Naive B cell (primary cell): Measurements from ENCODE around the gene PREP. TPM values are rescaled to one million over a fixed set of nuclear protein-coding genes. Genes with fewer than 3 reads are reported as not detected.
A peak's percentile ranks its signal among the peaks of the same experiment; 100 is the strongest.

Experiments
- ATAC-seq, 2 donors: fragments of 150-1000 bp; cut with Tn5 transposase; 2 replicates each; pipeline ENCODE4 v1.10.0; 2021; ENCODE audit warnings: low read depth in 2 of 2, mild to moderate bottlenecking in 2 of 2, moderate library complexity in 2 of 2
- DNase-seq: peaks from one replicate; pipeline ENCODE4 v3.0.0; 2022
- H3K27ac Mint-ChIP-seq, 6 donors: one replicate each; pipeline ENCODE4 v1.8.0; 2020 to 2022; ENCODE audit warnings: mild to moderate bottlenecking in 6 of 6, mixed read lengths in 6 of 6, moderate library complexity in 5 of 6, inconsistent platforms in 2 of 6
- H3K27me3 Mint-ChIP-seq, 3 donors: one replicate each; pipeline ENCODE4 v1.8.0; 2021 to 2022; ENCODE audit warnings: mixed read lengths in 3 of 3, mild to moderate bottlenecking in 1 of 3
- H3K36me3 Mint-ChIP-seq, 2 donors: one replicate each; pipeline ENCODE4 v1.8.0; 2020 to 2022; ENCODE audit warnings: mixed read lengths in 2 of 2, inconsistent platforms in 1 of 2, mild to moderate bottlenecking in 1 of 2
- H3K4me1 Mint-ChIP-seq, 3 donors: one replicate each; pipeline ENCODE4 v1.8.0; 2020 to 2022; ENCODE audit warnings: mixed read lengths in 3 of 3, inconsistent platforms in 1 of 3, mild to moderate bottlenecking in 1 of 3, moderate library complexity in 1 of 3
- H3K4me3 Mint-ChIP-seq, 8 donors: one replicate each; pipeline ENCODE4 v1.8.0; 2020 to 2022; ENCODE audit warnings: mild to moderate bottlenecking in 8 of 8, mixed read lengths in 8 of 8, moderate library complexity in 8 of 8, inconsistent platforms in 2 of 8
- H3K9me3 Mint-ChIP-seq, 7 donors: one replicate each; pipeline ENCODE4 v1.8.0; 2020 to 2022; ENCODE audit warnings: mixed read lengths in 7 of 7, mild to moderate bottlenecking in 5 of 7, inconsistent platforms in 2 of 7, moderate library complexity in 1 of 7
- polyA plus RNA-seq, 6 donors: library from polyadenylated mRNA; unstranded; fragments of 300-500 nt; fragmentation: Illumina TruSeq; gene quantifications; one replicate each; pipeline ENCODE4 v1.2.3, GENCODE V29; 2021; ENCODE audit warnings: low read depth in 6 of 6

PREP gene
- polyA plus RNA-seq, 6 donors from 2014 or later: 14.0 to 25.8 (median 22.8) TPM

DNA sequence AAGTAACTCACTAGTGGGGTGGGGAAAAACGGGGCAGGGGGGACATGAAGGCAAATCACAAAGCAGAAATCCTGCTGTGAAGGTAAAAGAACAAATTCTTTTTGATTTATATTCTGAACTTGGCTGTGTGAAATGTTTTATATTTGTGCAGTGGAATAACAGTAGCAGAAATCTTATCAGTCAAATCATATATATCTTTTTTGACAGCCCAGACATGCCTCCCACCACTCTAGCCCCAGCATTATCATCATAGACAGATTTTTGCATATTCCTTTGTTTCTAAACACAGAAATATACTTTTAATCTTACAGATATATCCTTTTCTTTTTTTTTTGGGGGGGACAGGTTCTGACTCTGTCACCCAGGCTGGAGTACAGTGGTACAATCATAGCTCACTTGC is 97.4 kb downstream of the PREP start:
- no peak for DNase-seq
- Mint-ChIP-seq H3K4me3 (no peak overlapping the region), H3K27ac (peak overlapping the region in 1 of 6 donors; percentile 71), H3K27me3 (no peaks in the 10 kb centered on the region), H3K4me1 (peaks cover 0 to 4% (median 2%) of the 10 kb centered on the region in 3 donors), H3K36me3 (peaks cover 31 to 32% of the 10 kb centered on the region in 2 donors), H3K9me3 (no peaks in the 10 kb centered on the region)
- ATAC-seq: no peak

DNA sequence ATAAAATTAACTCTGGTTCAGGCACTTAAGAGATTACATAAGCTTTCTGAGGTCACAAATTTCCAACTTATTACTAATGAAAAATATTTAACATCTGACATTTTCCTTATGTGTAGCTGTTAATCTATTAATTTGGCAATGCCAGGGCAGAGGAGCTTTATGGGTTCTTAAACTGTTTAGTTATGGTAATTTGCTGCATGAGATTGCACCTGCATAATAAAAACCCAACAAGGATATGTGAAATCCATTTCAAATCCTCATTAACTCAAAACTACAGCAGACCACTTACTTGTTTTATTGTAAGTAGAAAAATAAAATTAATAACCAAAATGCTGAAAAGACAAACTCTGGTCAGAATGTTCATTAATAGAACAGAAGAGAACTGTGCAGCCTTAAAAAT is 98.1 kb downstream of the PREP start:
- no peaks in the 10 kb centered on the region for H3K27me3 Mint-ChIP-seq
- no peak overlapping the region for H3K27ac Mint-ChIP-seq
- ATAC-seq (no peak), DNase-seq (no peak)
- peaks cover 31 to 32% of the 10 kb centered on the region in 2 donors for H3K36me3 Mint-ChIP-seq
- no peak overlapping the region for H3K4me3 Mint-ChIP-seq
- H3K9me3 Mint-ChIP-seq: no peaks in the 10 kb centered on the region
- peaks cover 0 to 4% (median 2%) of the 10 kb centered on the region in 3 donors for H3K4me1 Mint-ChIP-seq

DNA sequence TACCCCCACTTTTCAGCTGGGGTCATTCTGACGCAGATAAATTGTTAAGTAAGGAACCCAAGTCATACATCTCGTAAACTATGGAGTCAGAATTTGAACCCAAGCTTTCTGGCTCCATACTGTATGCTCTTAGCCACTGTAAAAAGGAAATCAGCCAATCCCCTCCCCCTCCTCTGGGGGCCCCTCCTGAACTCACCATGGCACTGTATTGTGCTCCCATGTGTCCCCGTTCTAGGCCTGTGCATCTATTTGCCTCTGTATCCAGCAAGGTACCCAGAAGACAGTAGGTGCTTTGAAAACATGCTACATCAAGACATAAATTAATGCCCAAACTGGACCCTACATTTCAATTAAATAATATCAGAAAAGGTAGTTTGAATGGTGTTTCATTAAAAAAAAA is 98.5 kb downstream of the PREP start:
- peaks cover 31 to 32% of the 10 kb centered on the region in 2 donors for H3K36me3 Mint-ChIP-seq
- H3K27me3 Mint-ChIP-seq: no peaks in the 10 kb centered on the region
- no peak overlapping the region for H3K27ac Mint-ChIP-seq
- H3K4me3 Mint-ChIP-seq: no peak overlapping the region
- ATAC-seq (no peak), DNase-seq (no peak)
- H3K9me3 Mint-ChIP-seq: no peaks in the 10 kb centered on the region
- peaks cover 0 to 4% (median 2%) of the 10 kb centered on the region in 3 donors for H3K4me1 Mint-ChIP-seq

DNA sequence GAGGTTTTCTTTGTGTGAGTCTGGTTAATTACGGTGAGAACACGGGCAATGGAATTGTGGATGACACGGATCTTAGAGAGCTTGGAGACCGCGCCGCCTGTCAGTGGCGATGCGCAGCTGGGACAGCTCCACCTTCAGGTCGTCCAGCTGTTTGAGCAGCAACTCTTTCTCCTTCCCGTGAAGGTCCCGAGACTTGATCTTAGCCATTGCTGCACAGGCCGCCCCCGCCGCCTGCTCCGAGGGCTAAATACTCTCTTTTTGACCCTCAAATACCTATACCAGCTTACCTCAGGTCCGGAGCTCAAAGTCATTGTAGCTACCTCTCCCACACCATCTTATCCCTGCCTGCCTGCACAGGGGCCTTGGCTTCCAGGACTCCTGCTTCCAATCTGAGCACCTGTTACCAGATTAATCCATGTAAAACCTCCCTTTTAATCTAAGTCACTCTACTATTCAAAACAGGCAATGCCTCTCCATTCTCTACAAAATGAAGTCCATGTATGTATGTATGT is 100.2 kb downstream of the PREP start:
- DNase-seq: no peak
- H3K27me3 Mint-ChIP-seq: no peaks in the 10 kb centered on the region
- H3K4me1 Mint-ChIP-seq: peaks cover 0 to 2% (median 0%) of the 10 kb centered on the region in 3 donors
- peak overlapping the region in 1 of 6 donors; percentile 28 for H3K27ac Mint-ChIP-seq
- ATAC-seq: no peak
- H3K9me3 Mint-ChIP-seq: no peaks in the 10 kb centered on the region
- peaks cover 25 to 40% of the 10 kb centered on the region in 2 donors for H3K36me3 Mint-ChIP-seq
- no peak overlapping the region for H3K4me3 Mint-ChIP-seq

DNA sequence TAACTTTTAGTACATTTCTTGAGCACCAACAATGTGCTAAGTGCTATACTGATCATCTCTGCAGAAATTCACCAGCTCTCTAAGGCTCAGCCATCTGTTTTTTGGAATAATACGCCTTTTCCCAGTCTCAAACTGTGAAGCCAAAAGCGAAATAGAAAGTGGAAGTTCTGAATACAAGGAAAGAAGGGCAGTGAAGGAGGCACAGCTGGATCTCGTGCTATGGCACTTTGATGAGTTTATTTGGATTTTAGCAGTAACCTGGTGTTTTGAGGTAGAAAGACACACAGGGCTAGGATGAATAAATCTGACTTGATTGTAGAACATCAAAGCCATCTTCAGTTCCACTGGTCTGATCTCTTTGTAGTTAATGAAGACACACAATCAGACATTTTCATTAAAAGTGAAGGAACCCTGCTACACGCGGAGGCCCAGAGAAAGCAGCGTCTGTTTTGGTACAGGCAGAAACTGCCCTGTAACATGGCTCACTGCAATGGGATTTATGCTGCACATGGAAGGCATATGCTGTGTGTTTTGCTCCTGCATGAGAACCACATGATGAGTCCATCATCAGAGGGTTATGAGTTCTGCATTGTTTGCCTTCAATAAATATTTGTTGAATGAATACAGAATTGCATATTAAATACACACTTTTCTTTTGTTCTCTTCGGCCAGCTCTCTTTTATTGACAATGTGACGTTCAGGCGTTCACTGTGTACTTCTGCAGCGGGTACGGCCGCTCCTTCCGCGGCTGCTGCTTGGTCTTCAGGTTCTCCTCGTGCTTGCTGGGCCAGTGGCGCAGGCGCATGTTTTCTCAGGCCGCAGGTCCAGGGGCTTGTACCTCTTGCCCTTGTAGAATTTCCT is 100.9 kb downstream of the PREP start:
- Mint-ChIP-seq H3K36me3 (peaks cover 26 to 42% of the 10 kb centered on the region in 2 donors), H3K9me3 (no peaks in the 10 kb centered on the region), H3K27ac (peak overlapping the region in 1 of 6 donors; percentile 72), H3K4me1 (no peaks in the 10 kb centered on the region), H3K4me3 (no peak overlapping the region), H3K27me3 (no peaks in the 10 kb centered on the region)
- no peak for DNase-seq
- ATAC-seq: no peak

DNA sequence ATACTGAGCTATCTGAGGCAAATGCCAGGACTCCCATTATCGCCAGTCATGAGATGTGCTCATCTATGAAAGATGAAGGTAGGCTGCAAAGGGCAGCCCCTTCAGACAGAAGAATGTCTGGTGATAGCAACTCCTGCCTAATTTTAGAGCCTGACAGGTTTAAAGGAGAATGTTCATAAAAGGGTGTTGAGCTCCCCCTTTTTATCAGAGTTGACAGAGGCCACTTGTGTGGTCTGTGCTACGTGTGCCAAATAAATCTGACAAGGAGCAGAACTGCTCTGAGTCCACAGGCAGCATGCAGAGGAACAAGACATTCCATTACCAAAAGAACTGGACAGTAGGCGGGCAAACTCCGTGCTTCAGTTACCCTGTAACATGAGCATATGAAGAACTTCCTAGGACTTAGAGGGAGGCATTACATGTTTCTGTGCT is 101.8 kb downstream of the PREP start:
- Mint-ChIP-seq H3K27ac (no peak overlapping the region), H3K27me3 (no peaks in the 10 kb centered on the region), H3K4me1 (peaks cover 0 to 4% (median 0%) of the 10 kb centered on the region in 3 donors), H3K9me3 (no peaks in the 10 kb centered on the region), H3K4me3 (no peak overlapping the region), H3K36me3 (peaks cover 33 to 42% of the 10 kb centered on the region in 2 donors)
- no peak for DNase-seq
- ATAC-seq: no peak

DNA sequence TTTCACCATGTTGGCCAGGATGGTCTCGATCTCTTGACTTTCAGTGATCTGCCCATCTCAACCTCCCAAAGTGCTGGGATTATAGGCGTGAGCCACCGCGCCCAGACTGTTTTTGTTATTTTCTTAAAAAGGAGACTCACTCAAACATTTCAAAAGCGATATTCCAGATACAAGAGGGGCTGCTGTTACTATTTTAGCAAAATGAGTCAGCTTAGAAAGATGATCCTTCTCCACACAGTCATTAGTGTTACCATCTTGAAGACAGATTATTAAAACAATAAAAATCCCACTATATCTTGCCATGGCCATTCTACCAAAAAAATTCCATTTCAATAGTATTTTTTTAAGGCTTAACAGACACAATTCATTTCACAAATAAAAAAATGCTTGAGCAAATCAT is 102.8 kb downstream of the PREP start:
- peaks cover 39 to 40% of the 10 kb centered on the region in 2 donors for H3K36me3 Mint-ChIP-seq
- H3K9me3 Mint-ChIP-seq: peaks cover 0 to 5% (median 0%) of the 10 kb centered on the region in 7 donors
- DNase-seq (no peak), ATAC-seq (no peak)
- no peak overlapping the region for H3K27ac Mint-ChIP-seq
- H3K4me3 Mint-ChIP-seq: no peak overlapping the region
- peaks cover 0 to 8% (median 6%) of the 10 kb centered on the region in 3 donors for H3K4me1 Mint-ChIP-seq
- H3K27me3 Mint-ChIP-seq: no peaks in the 10 kb centered on the region

DNA sequence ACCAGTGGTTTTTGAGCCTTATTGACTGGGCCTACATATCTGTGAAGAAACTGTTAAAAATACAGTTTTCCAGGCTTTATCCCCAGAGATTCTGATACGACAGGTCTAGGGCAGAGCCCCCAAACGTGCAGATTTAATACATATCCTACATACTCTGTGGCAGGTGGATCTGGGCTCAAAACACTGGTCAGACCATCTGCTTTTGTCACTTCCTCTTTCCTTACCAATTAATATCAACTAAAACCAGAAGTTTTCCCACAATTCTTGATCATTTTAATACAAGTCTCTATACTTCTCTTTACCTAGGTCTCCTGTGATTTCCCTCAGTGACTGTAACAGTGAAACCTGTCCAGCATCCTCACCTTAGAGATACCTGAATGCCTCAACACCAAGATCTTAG is 108.8 kb downstream of the PREP start:
- H3K27me3 Mint-ChIP-seq: no peaks in the 10 kb centered on the region
- peak overlapping the region in 1 of 6 donors; percentile 86 for H3K27ac Mint-ChIP-seq
- no peak overlapping the region for H3K4me3 Mint-ChIP-seq
- H3K4me1 Mint-ChIP-seq: peaks cover 0 to 12% (median 10%) of the 10 kb centered on the region in 3 donors
- peaks cover 0 to 15% (median 0%) of the 10 kb centered on the region in 7 donors for H3K9me3 Mint-ChIP-seq
- peaks cover 25 to 40% of the 10 kb centered on the region in 2 donors for H3K36me3 Mint-ChIP-seq
- DNase-seq: no peak
- no peak for ATAC-seq

DNA sequence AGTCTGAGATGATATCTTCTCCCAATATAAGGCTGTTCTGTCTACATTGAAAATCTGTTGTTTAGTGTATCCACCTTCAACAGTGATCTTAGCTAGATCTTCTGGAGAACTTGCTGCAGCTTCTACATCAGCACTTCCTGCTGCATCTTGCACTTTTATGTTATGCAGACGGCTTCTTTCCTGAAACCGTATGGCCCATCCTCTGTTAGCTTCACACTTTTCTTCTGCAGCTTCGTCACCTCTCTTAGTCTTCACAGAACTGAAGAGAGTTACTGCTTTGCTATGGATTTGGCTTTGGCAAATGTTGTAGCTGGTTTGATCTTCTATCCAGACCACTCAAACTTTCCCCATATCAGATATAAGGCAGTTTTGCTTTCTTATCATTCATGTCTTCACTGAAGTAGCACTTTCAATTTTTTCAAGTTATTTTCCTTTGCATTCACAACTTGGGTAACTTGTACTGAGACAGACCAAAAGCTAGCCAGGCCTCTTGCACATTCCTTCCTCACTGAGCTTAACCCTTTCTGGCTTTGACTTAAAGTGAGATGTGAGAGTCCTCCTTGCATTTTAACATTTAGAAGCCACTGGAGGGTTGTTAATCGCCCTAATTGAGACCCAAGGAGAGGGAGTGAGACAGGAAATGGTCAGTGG is 110.1 kb downstream of the PREP start:
- peaks cover 0 to 12% (median 10%) of the 10 kb centered on the region in 3 donors for H3K4me1 Mint-ChIP-seq
- peaks cover 29 to 45% of the 10 kb centered on the region in 2 donors for H3K36me3 Mint-ChIP-seq
- H3K4me3 Mint-ChIP-seq: no peak overlapping the region
- no peaks in the 10 kb centered on the region for H3K27me3 Mint-ChIP-seq
- DNase-seq (no peak), ATAC-seq (no peak)
- H3K9me3 Mint-ChIP-seq: peaks cover 0 to 15% (median 0%) of the 10 kb centered on the region in 7 donors
- H3K27ac Mint-ChIP-seq: peak overlapping the region in 1 of 6 donors; percentile 9

DNA sequence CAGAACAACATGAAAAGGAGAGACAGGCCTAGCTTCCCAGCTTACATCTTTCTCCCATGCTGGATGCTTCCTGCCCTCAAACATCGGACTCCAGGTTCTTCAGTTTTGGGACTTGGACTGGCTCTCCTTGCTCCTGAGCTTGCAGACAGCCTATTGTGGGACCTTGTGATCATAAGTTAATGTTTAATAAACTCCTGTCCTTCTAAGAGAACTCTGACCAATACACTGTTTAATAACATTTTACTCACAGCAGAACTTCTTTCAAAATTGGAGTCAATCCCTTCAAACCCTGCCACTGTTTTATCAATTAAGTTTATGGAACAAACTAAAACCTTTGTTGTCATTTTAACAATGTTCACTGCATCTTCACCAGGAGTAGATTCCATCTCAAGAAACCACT is 111.4 kb downstream of the PREP start:
- no peaks in the 10 kb centered on the region for H3K27me3 Mint-ChIP-seq
- no peak overlapping the region for H3K4me3 Mint-ChIP-seq
- DNase-seq (no peak), ATAC-seq (no peak)
- no peak overlapping the region for H3K27ac Mint-ChIP-seq
- H3K36me3 Mint-ChIP-seq: peaks cover 36 to 40% of the 10 kb centered on the region in 2 donors
- H3K9me3 Mint-ChIP-seq: peaks cover 0 to 15% (median 0%) of the 10 kb centered on the region in 7 donors
- peaks cover 0 to 12% (median 5%) of the 10 kb centered on the region in 3 donors for H3K4me1 Mint-ChIP-seq

DNA sequence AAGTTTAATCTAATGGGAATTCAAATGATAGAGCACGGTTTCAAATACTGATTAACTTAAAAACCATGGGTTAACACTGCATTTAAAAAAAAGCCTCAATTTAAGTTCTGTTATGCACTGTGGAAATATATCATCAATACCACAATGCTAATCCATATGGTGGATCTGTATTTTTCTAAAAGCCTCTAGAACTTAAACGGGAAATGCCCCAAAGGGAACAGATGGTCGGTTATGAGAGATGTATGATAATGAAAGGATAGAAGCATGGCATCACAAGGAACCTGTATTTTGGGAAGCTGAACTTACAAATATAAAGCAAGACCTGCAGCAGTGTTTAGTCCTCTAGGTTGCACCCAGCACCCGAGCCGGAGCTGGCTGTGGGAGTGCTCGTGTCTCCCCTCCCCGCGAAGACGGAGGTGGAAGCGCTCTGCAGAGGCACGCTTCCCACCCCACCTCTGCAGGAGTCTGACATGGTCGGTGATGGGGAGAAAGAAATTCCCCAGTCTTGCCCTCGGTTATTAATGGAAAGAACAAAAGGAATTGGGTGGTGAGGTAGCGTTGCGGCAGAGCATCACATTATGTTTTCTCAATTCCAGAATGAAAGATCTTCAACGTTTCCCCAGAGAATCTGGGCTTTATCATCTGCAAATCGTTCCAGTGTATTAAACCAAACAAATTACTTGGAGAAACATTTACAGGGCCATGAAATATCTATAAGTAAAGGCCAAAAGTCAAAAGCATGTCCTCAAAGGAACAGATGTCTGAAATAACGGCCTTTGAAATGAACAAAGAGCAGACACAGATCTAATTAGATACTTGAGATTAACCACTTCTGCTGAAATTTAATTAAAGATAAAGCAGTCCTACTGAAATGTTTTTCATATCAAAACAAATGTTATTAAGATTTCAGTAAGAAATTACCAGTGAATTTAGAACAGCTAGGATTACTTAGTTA is 120.0 kb downstream of the PREP start:
- Mint-ChIP-seq H3K27me3 (no peaks in the 10 kb centered on the region), H3K27ac (no peak overlapping the region), H3K36me3 (peaks cover 49 to 71% of the 10 kb centered on the region in 2 donors), H3K4me1 (no peaks in the 10 kb centered on the region), H3K4me3 (peak overlapping the region in 1 of 8 donors; percentile 35), H3K9me3 (no peaks in the 10 kb centered on the region)
- no peak for ATAC-seq
- no peak for DNase-seq

DNA sequence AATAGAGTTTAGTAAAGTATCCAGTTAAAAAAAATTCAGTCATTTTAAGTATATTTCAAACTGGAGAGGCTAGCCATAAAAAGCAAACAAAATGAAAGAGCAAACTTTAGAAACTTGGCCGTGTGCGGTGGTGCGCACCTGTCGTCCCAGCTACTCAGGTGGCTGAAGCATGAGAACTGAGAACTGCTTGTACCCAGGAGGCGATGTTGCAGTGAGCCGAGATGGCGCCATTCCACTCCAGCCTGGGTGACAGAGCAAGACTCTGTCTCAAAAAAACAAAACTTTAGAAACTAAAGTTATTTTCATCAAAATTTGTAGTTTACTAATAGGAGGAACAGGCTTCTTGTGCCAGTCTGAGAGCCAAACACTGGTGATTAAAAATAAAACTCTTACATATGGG is 122.8 kb downstream of the PREP start:
- ATAC-seq: no peak
- Mint-ChIP-seq H3K4me1 (no peaks in the 10 kb centered on the region), H3K27me3 (no peaks in the 10 kb centered on the region), H3K9me3 (peaks cover 0 to 2% (median 0%) of the 10 kb centered on the region in 7 donors), H3K27ac (no peak overlapping the region), H3K36me3 (peaks cover 60 to 75% of the 10 kb centered on the region in 2 donors), H3K4me3 (no peak overlapping the region)
- DNase-seq: no peak

DNA sequence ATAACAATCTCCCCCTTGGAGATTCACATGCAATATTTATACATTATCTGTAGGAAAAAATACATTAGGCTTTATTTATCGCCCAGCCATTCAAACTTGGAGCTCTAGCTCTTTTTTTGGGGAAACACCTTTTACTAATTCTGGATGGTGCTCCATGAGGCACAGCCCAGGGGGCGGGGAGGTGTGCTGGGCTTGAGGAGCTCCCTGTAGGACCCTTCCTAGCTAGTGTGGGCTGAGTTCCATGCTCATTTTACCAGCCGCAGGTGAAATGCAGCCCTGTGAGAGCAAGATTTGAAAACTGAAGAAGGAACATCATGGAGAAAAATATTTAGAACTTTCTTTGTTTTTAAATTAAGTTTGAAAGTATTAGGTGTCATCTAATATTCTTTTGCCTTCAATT is 123.4 kb downstream of the PREP start:
- H3K9me3 Mint-ChIP-seq: peaks cover 0 to 2% (median 0%) of the 10 kb centered on the region in 7 donors
- peaks cover 55 to 70% of the 10 kb centered on the region in 2 donors for H3K36me3 Mint-ChIP-seq
- H3K27ac Mint-ChIP-seq: no peak overlapping the region
- DNase-seq (no peak), ATAC-seq (no peak)
- H3K27me3 Mint-ChIP-seq: no peaks in the 10 kb centered on the region
- no peaks in the 10 kb centered on the region for H3K4me1 Mint-ChIP-seq
- no peak overlapping the region for H3K4me3 Mint-ChIP-seq
